NCI-H748 treated with DMSO at 0.1 percent for 48 hours (cell line): Measurements from ENCODE around the gene SORCS1.

Experiments used
- DNase-seq: peaks from one replicate; lab custom pipeline; 2025; lab: John Stamatoyannopoulos, UW

Gene SORCS1

GRCh38 chr10:106898446-106898845, 266.1 kb downstream of the SORCS1 start:
- DNase-seq, result no peak

GRCh38 chr10:106897719-106898118, 266.8 kb downstream of the SORCS1 start:
- DNase-seq, result no peak

GRCh38 chr10:106894692-106895091, 269.8 kb downstream of the SORCS1 start:
- DNase-seq, result no peak

GRCh38 chr10:106877574-106877973, 286.9 kb downstream of the SORCS1 start:
- no peak for DNase-seq

- DNase-seq, result no peak
Observed at GRCh38 chr10:106874604-106874889, 290.0 kb downstream of the SORCS1 start.

- no peak for DNase-seq
Observed at GRCh38 chr10:106873770-106874603, 290.5 kb downstream of the SORCS1 start.

GRCh38 chr10:106872176-106872575, 292.3 kb downstream of the SORCS1 start:
- no peak for DNase-seq

GRCh38 chr10:106866244-106866845, 298.2 kb downstream of the SORCS1 start:
- DNase-seq, result no peak

- no peak for DNase-seq
Observed at GRCh38 chr10:106864031-106864430, 300.5 kb downstream of the SORCS1 start.

GRCh38 chr10:106863549-106863948, 301.0 kb downstream of the SORCS1 start:
- no peak for DNase-seq

- DNase-seq, result no peak
Observed at GRCh38 chr10:106859892-106860652, 304.4 kb downstream of the SORCS1 start.

GRCh38 chr10:106857728-106858127, 306.8 kb downstream of the SORCS1 start:
- DNase-seq, result no peak

- no peak for DNase-seq
Observed at GRCh38 chr10:106857213-106857612, 307.3 kb downstream of the SORCS1 start.

- DNase-seq, result no peak
Observed at GRCh38 chr10:106836933-106837663, 327.4 kb downstream of the SORCS1 start.

GRCh38 chr10:106832846-106833245, 331.7 kb downstream of the SORCS1 start:
- DNase-seq, result no peak

GRCh38 chr10:106830471-106830870, 334.0 kb downstream of the SORCS1 start:
- no peak for DNase-seq

GRCh38 chr10:106830006-106830405, 334.5 kb downstream of the SORCS1 start:
- DNase-seq, result no peak

- DNase-seq, result no peak
Observed at GRCh38 chr10:106826716-106827115, 337.8 kb downstream of the SORCS1 start.

- DNase-seq, result no peak
Observed at GRCh38 chr10:106825576-106826364, 338.7 kb downstream of the SORCS1 start.

GRCh38 chr10:106820579-106820978, 343.9 kb downstream of the SORCS1 start:
- no peak for DNase-seq

GRCh38 chr10:106819490-106819889, 345.0 kb downstream of the SORCS1 start:
- no peak for DNase-seq
